Vagina (tissue), 2 donors: ENCODE results near the gene OLFML3. TPM values are rescaled to one million over a fixed set of nuclear protein-coding genes. Genes with fewer than 3 reads are reported as not detected.
"Not testable (repeated sequence)": the region's sequence is repeated elsewhere in the genome, so short reads cannot be mapped to it uniquely, and the experiment has no call there.

Source experiments
- DNase-seq, 2 donors: peaks; one replicate each; pipeline ENCODE4 v3.0.0-alpha.2; 2017; ENCODE audit errors: extremely low spot score in 2 of 2
- H3K27ac ChIP-seq: fragments of 200-600 bp; sonication (generic); one replicate; pipeline ENCODE4 v1.5.1; 2019
- H3K27me3 ChIP-seq: fragments of 200-600 bp; sonication (generic); one replicate; pipeline ENCODE4 v1.5.1; 2019
- H3K36me3 ChIP-seq, 2 donors: fragments of 200-600 bp; sonication (generic); one replicate each; pipeline ENCODE4 v1.5.1; 2017 to 2019
- H3K4me1 ChIP-seq: fragments of 200-600 bp; sonication (generic); one replicate; pipeline ENCODE4 v1.5.1; 2019
- H3K4me3 ChIP-seq, 2 donors: fragments of 200-600 bp; sonication (generic); 1 replicate in 1 of 2; 2 replicates in 1 of 2; pipeline ENCODE4 v1.5.1; 2016 to 2019
- H3K9me3 ChIP-seq: fragments of 200-600 bp; sonication (generic); one replicate; pipeline ENCODE4 v1.5.1; 2019
- CTCF ChIP-seq, 3 experiments: fragments of 450-650 bp in 2 of 3; fragments of 200-600 bp in 1 of 3; sonication (generic) in 1 of 3; IDR thresholded peaks; one replicate each; pipeline ENCODE4 v1.5.1; 2017 to 2019; ENCODE audit warnings: antibody characterized with exemption in 3 of 3, mild to moderate bottlenecking in 2 of 3, moderate library complexity in 2 of 3
- POLR2A ChIP-seq, 2 donors: fragments of 450-650 bp; IDR thresholded peaks; one replicate each; pipeline ENCODE4 v1.6.1; 2017; ENCODE audit warnings: antibody characterized with exemption in 2 of 2, mild to moderate bottlenecking in 2 of 2, moderate library complexity in 2 of 2
- POLR2AphosphoS5 ChIP-seq, 2 donors: sonication (generic); formaldehyde crosslinking; IDR thresholded peaks; one replicate each; pipeline ENCODE4 v1.9.0; 2017; ENCODE audit warnings: antibody characterized with exemption in 2 of 2, mild to moderate bottlenecking in 2 of 2, low read depth in 1 of 2; ENCODE audit not compliant: insufficient read depth in 1 of 2
- intact Hi-C: fragments of 100-400 bp; cut with DNase I; formaldehyde crosslinking; loops from one replicate; pipeline ENCODE4 v1.15.1; 2023
- total RNA-seq: library from RNA; depleted of rRNA; stranded (reverse); fragments of >200 nt; gene quantifications from one replicate; pipeline ENCODE4 v1.2.3, GENCODE V29; 2016

Gene OLFML3
- total RNA-seq, 1 donor from 2014 or later = 108 TPM

DNA sequence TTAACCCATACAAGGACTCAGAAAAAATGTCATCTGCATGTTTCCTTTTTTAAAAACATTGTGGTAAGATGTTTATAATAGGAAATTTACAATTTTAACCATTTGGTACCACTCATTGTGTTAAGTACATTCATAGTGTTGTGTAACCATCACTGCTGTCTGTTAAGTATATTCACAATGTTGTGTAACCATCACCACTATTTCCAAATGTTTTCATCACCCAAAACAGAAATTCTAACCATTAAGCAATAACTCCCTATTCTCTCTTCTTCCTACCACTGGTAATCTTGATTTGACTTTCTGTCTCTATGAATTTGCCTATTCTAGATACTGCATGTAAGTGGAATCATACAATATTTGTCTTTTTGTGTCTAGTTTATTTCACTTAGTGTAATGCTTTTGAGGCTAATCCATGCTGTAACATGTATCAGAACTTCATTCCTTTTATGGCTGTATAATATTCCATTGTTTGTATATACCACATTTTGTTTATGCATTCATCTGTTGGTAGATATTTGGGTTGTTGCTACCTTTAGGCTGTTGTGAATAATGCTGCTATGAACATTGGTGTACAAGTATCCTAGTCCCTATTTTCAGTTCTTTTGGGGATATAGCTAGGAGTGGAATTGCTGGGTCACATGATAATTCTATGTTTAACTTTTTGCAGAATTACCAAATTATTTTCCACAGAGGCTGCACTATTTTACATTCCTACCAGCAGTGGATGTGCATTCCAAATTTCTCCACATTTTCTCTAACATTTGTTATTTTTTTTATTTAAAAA, 36.1 kb upstream of the OLFML3 start:
- no peak for DNase-seq
- intact Hi-C loops = no loop called here
- Histone ChIP-seq H3K4me1 (peaks cover 56% of the 10 kb centered on the region), H3K4me3 (no peak overlapping the region), H3K27ac (no peak overlapping the region), H3K36me3 (peaks cover 0 to 16% of the 10 kb centered on the region in 2 donors), H3K9me3 (no peaks in the 10 kb centered on the region), H3K27me3 (no peaks in the 10 kb centered on the region)
- TF ChIP-seq POLR2AphosphoS5 (IDR thresholded peaks at IDR 0.05; ENCODE audit: insufficient read depth in 1 of 2, low read depth in 1 of 2) = no peak
- no peak for TF ChIP-seq CTCF (IDR thresholded peaks at IDR 0.05)
- TF ChIP-seq POLR2A (IDR thresholded peaks at IDR 0.05) = no peak

DNA sequence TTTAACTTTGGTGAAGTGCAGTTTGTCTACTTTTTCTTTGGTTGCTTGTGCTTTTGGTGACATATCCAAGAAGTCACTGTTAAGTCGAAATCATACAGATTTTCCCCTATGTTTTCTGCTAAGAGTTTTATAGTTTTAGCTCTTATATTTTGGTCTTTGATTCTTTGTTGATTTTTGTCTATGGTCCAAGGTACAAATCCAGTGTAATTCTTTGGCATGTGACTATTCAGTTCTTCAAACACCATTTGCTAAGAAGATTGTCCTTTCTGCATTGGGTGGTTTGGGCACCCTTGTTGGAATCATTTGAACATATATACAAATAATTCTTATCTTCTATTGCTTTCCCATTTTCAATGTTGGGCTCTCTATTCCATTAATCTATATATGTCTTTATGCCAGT, 33.9 kb upstream of the OLFML3 start:
- Histone ChIP-seq H3K27me3 (no peaks in the 10 kb centered on the region), H3K9me3 (no peaks in the 10 kb centered on the region), H3K36me3 (peaks cover 0 to 16% of the 10 kb centered on the region in 2 donors), H3K4me3 (no peak overlapping the region), H3K27ac (no peak overlapping the region), H3K4me1 (peaks cover 61% of the 10 kb centered on the region)
- DNase-seq = no peak
- TF ChIP-seq CTCF (IDR thresholded peaks at IDR 0.05) = no peak
- no peak for TF ChIP-seq POLR2A (IDR thresholded peaks at IDR 0.05)
- TF ChIP-seq POLR2AphosphoS5 (IDR thresholded peaks at IDR 0.05; ENCODE audit: insufficient read depth in 1 of 2, low read depth in 1 of 2) = no peak
- intact Hi-C loops = no loop called here

DNA sequence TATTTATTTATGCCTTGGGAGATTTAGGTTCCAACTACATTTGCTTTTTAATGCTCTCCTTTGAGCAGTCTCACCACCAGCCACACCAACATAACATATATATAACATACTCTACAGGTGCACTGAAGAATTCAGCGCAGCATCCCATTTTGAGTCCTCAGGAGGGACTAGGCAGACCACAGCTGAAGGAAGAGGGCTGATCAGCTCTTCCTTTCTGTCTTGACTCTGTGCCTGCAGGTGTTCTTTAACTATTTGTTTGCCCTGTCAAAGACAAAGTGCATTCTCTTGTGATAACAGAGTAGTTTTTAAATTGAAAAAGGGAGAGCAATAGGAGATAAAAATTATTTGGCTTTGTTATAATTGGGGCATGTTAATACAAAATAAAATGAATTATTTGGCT, 33.2 kb upstream of the OLFML3 start:
- Histone ChIP-seq H3K27me3 (no peaks in the 10 kb centered on the region), H3K27ac (no peak overlapping the region), H3K4me3 (no peak overlapping the region), H3K4me1 (peaks cover 53% of the 10 kb centered on the region), H3K9me3 (no peaks in the 10 kb centered on the region), H3K36me3 (peaks cover 0 to 10% of the 10 kb centered on the region in 2 donors)
- intact Hi-C loops = no loop called here
- DNase-seq = no peak
- no peak for TF ChIP-seq CTCF (IDR thresholded peaks at IDR 0.05)
- TF ChIP-seq POLR2A (IDR thresholded peaks at IDR 0.05) = no peak
- TF ChIP-seq POLR2AphosphoS5 (IDR thresholded peaks at IDR 0.05; ENCODE audit: insufficient read depth in 1 of 2, low read depth in 1 of 2) = no peak

DNA sequence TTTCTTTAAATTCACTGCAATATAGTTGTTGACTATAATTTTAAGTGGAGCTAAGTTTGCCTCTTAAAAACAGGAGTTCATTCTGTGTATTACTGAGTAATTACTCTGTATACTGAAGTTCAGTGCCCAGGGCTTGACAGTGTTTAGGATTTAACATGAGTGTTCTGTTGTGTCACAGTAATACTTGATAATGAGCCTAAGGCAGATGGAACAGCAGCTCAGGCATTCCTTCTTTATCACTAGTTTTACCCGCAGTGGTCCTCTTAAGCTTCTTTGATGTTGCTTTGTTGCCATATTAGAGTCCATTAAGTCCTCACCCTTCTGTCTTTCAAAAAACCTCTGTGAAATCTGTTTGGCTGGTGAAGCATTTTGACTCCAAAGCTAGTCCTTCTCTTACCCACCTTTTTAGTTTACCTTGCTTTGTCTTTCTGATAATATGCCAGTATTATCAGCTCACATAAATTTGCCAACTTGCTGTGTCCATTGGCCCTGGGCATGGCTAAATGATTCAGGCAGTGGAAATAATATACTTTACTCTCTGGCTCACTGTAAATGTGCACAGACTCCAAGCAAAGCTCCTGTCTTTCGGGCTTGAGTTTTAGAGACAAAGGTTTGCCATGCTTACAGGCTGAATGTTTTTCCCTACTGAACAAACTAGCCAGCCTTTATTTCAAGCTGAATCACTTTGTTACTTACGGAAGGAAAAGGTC, 32.4 kb upstream of the OLFML3 start:
- TF ChIP-seq POLR2A (IDR thresholded peaks at IDR 0.05) = no peak
- H3K27ac ChIP-seq = peak overlapping the region; percentile 30
- peaks cover 50% of the 10 kb centered on the region for H3K4me1 ChIP-seq
- peaks cover 0 to 3% of the 10 kb centered on the region in 2 donors for H3K36me3 ChIP-seq
- no peak overlapping the region for H3K4me3 ChIP-seq
- intact Hi-C loops = no loop called here
- no peaks in the 10 kb centered on the region for H3K9me3 ChIP-seq
- H3K27me3 ChIP-seq = no peaks in the 10 kb centered on the region
- no peak for DNase-seq

DNA sequence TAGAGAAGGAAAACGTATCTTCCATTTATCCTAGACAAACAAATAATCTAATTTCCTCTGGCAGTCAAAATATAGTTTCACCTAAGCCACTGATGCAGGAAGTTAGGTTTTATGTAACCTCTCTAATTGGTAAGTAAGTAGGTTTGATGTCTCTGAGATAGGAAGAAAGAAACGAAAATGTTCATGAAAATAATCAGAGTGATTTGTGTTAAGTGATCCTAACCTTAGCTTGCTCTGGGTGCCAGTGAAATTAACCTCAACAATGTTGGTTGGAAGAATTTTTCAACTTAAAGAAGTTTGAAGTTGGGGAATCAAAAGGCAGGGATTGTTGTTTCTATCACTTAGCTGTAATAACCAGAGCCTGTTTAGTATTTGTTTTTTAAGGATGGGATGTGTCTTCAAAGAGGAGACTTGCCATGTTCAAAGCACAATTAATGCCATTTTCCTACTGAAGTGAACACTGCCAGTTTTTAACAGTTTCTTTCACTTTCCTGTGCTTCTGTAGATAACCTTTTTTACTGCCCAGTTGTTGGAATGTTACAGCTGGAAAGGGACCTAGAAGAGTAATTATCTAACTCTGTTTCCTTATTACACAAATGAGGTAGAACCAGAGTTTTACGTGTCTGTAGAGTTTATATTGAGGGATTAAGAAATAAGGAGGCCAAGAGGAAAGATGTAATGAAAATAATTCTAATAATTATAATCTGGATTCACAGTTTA, 31.7 kb upstream of the OLFML3 start:
- no peak overlapping the region for H3K4me3 ChIP-seq
- no peak for DNase-seq
- H3K9me3 ChIP-seq = no peaks in the 10 kb centered on the region
- no peaks in the 10 kb centered on the region for H3K27me3 ChIP-seq
- H3K4me1 ChIP-seq = peaks cover 50% of the 10 kb centered on the region
- H3K36me3 ChIP-seq = no peaks in the 10 kb centered on the region
- H3K27ac ChIP-seq = peak overlapping the region; percentile 30
- intact Hi-C loops = no loop called here
- TF ChIP-seq POLR2AphosphoS5 (IDR thresholded peaks at IDR 0.05; ENCODE audit: insufficient read depth in 1 of 2, low read depth in 1 of 2) (no peak), POLR2A (IDR thresholded peaks at IDR 0.05) (no peak), CTCF (IDR thresholded peaks at IDR 0.05) (no peak)

GRCh38 chr1:113948151-113948550, 31.1 kb upstream of the OLFML3 start:
- H3K36me3 ChIP-seq, H3K27me3 ChIP-seq, H3K9me3 ChIP-seq, H3K4me3 ChIP-seq, intact Hi-C loops, DNase-seq: not testable (repeated sequence)
- Histone ChIP-seq H3K4me1 (peaks cover 50% of the 10 kb centered on the region), H3K27ac (peak overlapping the region; percentile 30)
